SKM-1 treated with dmso at 0.1 percent for 144 hours (cell line): ENCODE measurements around the gene ZNF75A.

Experiments
- DNase-seq: peaks from one replicate; lab custom pipeline; 2025; ENCODE audit not compliant: unreplicated experiment; lab: John Stamatoyannopoulos, UW

ZNF75A gene

GRCh38 chr16:3285131-3285530 is 20.2 kb upstream of the ZNF75A start:
- no peak for DNase-seq

- DNase-seq = no peak
Observed at GRCh38 chr16:3289998-3290673, 15.2 kb upstream of the ZNF75A start.

GRCh38 chr16:3292604-3293003 is 12.7 kb upstream of the ZNF75A start:
- DNase-seq = no peak

- no peak for DNase-seq
Observed at GRCh38 chr16:3295209-3295608, 10.1 kb upstream of the ZNF75A start.

GRCh38 chr16:3295783-3296182 is 9.5 kb upstream of the ZNF75A start:
- DNase-seq = no peak

GRCh38 chr16:3304370-3304769 is 927 bp upstream of the ZNF75A start:
- no peak for DNase-seq

GRCh38 chr16:3306078-3306477 is 781 bp downstream of the ZNF75A start:
- no peak for DNase-seq

GRCh38 chr16:3311496-3311895 is 6.2 kb downstream of the ZNF75A start:
- no peak for DNase-seq

- no peak for DNase-seq
Observed at GRCh38 chr16:3317315-3317999, 12.2 kb downstream of the ZNF75A start.

- no peak for DNase-seq
Observed at GRCh38 chr16:3321816-3322215, 16.5 kb downstream of the ZNF75A start.

GRCh38 chr16:3327514-3327913 is 22.2 kb downstream of the ZNF75A start:
- DNase-seq = no peak

GRCh38 chr16:3328104-3328503 is 22.8 kb downstream of the ZNF75A start:
- DNase-seq = no peak

- DNase-seq = no peak
Observed at GRCh38 chr16:3328643-3329042, 23.3 kb downstream of the ZNF75A start.

- DNase-seq = no peak
Observed at GRCh38 chr16:3346041-3346440, 40.7 kb downstream of the ZNF75A start.

- DNase-seq = no peak
Observed at GRCh38 chr16:3347586-3347985, 42.3 kb downstream of the ZNF75A start.

- no peak for DNase-seq
Observed at GRCh38 chr16:3348547-3349167, 43.4 kb downstream of the ZNF75A start.

GRCh38 chr16:3349175-3349574 is 43.9 kb downstream of the ZNF75A start:
- no peak for DNase-seq

- no peak for DNase-seq
Observed at GRCh38 chr16:3355589-3355988, 50.3 kb downstream of the ZNF75A start, which contains the start of gene OR2C1. OR2C1 (plus strand) TSS chr16:3355889; CDS start chr16:3355941, 52 bp downstream.

- DNase-seq = no peak
Observed at GRCh38 chr16:3356118-3356517, 50.8 kb downstream of the ZNF75A start.

GRCh38 chr16:3358871-3359270 is 53.6 kb downstream of the ZNF75A start:
- DNase-seq = no peak

GRCh38 chr16:3362931-3363330 is 57.6 kb downstream of the ZNF75A start:
- no peak for DNase-seq

- DNase-seq = peak; percentile 11
Observed at GRCh38 chr16:3363793-3364192, 58.5 kb downstream of the ZNF75A start.
